GM13976 (cell line): ENCODE measurements around the gene GOT1.

ENCODE experiments used
- DNase-seq: peaks from one replicate; pipeline ENCODE4 v3.0.0; 2012; ENCODE audit warnings: low spot score
- CTCF ChIP-seq: IDR thresholded peaks from 2 replicates; pipeline ENCODE4 v1.5.1; 2012; ENCODE audit warnings: borderline replicate concordance, mild to moderate bottlenecking; ENCODE audit not compliant: insufficient read depth; ENCODE audit errors: extremely low read depth, missing control alignments, control extremely low read depth
- in situ Hi-C: fragments of 300-500 bp; cut with MboI; formaldehyde crosslinking; loops from one replicate; pipeline ENCODE4 v1.12.0; 2022; ENCODE audit warnings: low sequenced_read_pairs, mixed read lengths, inconsistent platforms; ENCODE audit not compliant: unreplicated experiment

The GOT1 gene

GRCh38 chr10:99438890-99439289, 8.5 kb upstream of the GOT1 start:
- TF ChIP-seq CTCF: no peak
- DNase-seq: no peak
- in situ Hi-C loops: loop anchor here (10.0 to 25.0 kb wide), 2 partner anchors 176 to 273 kb away; no protein-coding TSS in a partner anchor

- peak; percentile 24 for TF ChIP-seq CTCF
- DNase-seq: peak; percentile 22
- in situ Hi-C loops: loop anchor here (10.0 to 25.0 kb wide), 2 partner anchors 179 to 276 kb away; no protein-coding TSS in a partner anchor
These were observed 5.7 kb upstream of the GOT1 start for GRCh38 chr10:99435986-99436638.

- in situ Hi-C loops: loop anchor here (10.0 to 25.0 kb wide), 2 partner anchors 181 to 279 kb away; no protein-coding TSS in a partner anchor
- no peak for DNase-seq
- peak; percentile 29 for TF ChIP-seq CTCF
These were observed 3.1 kb upstream of the GOT1 start for GRCh38 chr10:99433378-99434020.

GRCh38 chr10:99432881-99433280, 2.5 kb upstream of the GOT1 start:
- DNase-seq: no peak
- in situ Hi-C loops: loop anchor here (10.0 to 25.0 kb wide), 2 partner anchors 182 to 279 kb away; no protein-coding TSS in a partner anchor
- no peak for TF ChIP-seq CTCF

- in situ Hi-C loops: loop anchor here (10.0 to 25.0 kb wide), 2 partner anchors 183 to 280 kb away; no protein-coding TSS in a partner anchor
- DNase-seq: no peak
- no peak for TF ChIP-seq CTCF
These were observed 1.6 kb upstream of the GOT1 start for GRCh38 chr10:99432047-99432446.

- in situ Hi-C loops: loop anchor here (10.0 to 25.0 kb wide), 2 partner anchors 184 to 281 kb away; no protein-coding TSS in a partner anchor
- peak; percentile 20 for DNase-seq
- no peak for TF ChIP-seq CTCF
These were observed 851 bp upstream of the GOT1 start for GRCh38 chr10:99431190-99431760.
